K562 (cell line): ENCODE data around the gene TRNP1. TPM values are rescaled to one million over a fixed set of nuclear protein-coding genes. Genes with fewer than 3 reads are reported as not detected.

ENCODE experiments used
- ATAC-seq: fragments of 200-7000 bp; cut with Tn5 transposase; 3 replicates; pipeline ENCODE4 v1.9.1; 2020; ENCODE audit warnings: moderate library complexity
- BruUV-seq: library from RNA; stranded (reverse); fragments of 400-500 nt; replicated peaks from 2 replicates; lab custom pipeline; 2021; lab: Mats Ljungman, UMichigan
- CTCF ChIA-PET: fragments of 300-600 bp; formaldehyde crosslinking; extraction: SDS; loops from one replicate; lab custom pipeline; 2021; ENCODE audit warnings: low intra/inter-chr PET ratio; lab: Yijun Ruan, JAX
- POLR2A ChIA-PET: fragments of 300-600, 350-650 bp; sonication (Branson Sonifier 250); formaldehyde crosslinking; extraction: SDS; loops from one replicate; lab custom pipeline; 2021; ENCODE audit warnings: antibody characterized with exemption, inconsistent platforms; lab: Yijun Ruan, JAX
- DNase-seq, 4 experiments: peaks; one replicate each; pipeline versions ENCODE4 v3.0.0 to v3.0.0-alpha.2; 2011 to 2018; ENCODE audit warnings: low spot score in 3 of 4, mixed read lengths in 3 of 4; ENCODE audit errors: extremely low read depth in 1 of 4
- FAIRE-seq: peaks from 2 replicates; lab custom pipeline; 2011; peaks lifted over from hg19 to GRCh38; lab: Jason Lieb, UNC
- H2AFZ ChIP-seq: 2 replicates; pipeline ENCODE4 v1.6.0; 2011; ENCODE audit warnings: low read depth, low read length, control low read depth, inconsistent platforms
- H3K27ac ChIP-seq: fragments of 200-600 bp; 3 replicates; pipeline ENCODE4 v1.8.0; 2011; ENCODE audit warnings: low read depth, mild to moderate bottlenecking, control low read depth, inconsistent platforms, low read length, moderate library complexity, mixed read lengths; ENCODE audit errors: extremely low read depth
- H3K27me3 ChIP-seq, 2 experiments: fragments of 300-600 bp in 1 of 2; 2 replicates in 1 of 2; 3 replicates in 1 of 2; pipeline versions ENCODE4 v1.6.0 to v1.8.0; 2011; ENCODE audit warnings: inconsistent platforms in 2 of 2, low read length in 2 of 2, mild to moderate bottlenecking in 1 of 2, mixed read lengths in 1 of 2, moderate library complexity in 1 of 2; ENCODE audit not compliant: control insufficient read depth in 2 of 2, insufficient read depth in 2 of 2
- H3K36me3 ChIP-seq: fragments of 300-600 bp; 3 replicates; pipeline ENCODE4 v1.8.0; 2011; ENCODE audit warnings: mild to moderate bottlenecking, low read length, inconsistent platforms; ENCODE audit not compliant: control insufficient read depth, insufficient read depth
- H3K4me1 ChIP-seq, 2 experiments: fragments of 200-600 bp in 1 of 2; replicated peaks in 1 of 2; 2 replicates in 1 of 2; 3 replicates in 1 of 2; pipeline versions ENCODE4 v1.5.1 to v1.8.0; 2011; ENCODE audit warnings: inconsistent platforms in 2 of 2, low read length in 2 of 2, mild to moderate bottlenecking in 1 of 2, mixed read lengths in 1 of 2, moderate library complexity in 1 of 2; ENCODE audit not compliant: control insufficient read depth in 2 of 2, insufficient read depth in 2 of 2
- H3K4me2 ChIP-seq: 2 replicates; pipeline ENCODE4 v1.6.1; 2011; ENCODE audit warnings: low read length, control low read depth, inconsistent platforms, mixed read lengths; ENCODE audit not compliant: insufficient read depth
- H3K4me3 ChIP-seq: fragments of 200-600 bp; sonication (generic), shearing (Covaris generic); 2 replicates; pipeline ENCODE4 v1.5.1; 2016; ENCODE audit warnings: control low read depth, inconsistent platforms
- H3K79me2 ChIP-seq: fragments of 200-600 bp; 3 replicates; pipeline ENCODE4 v1.8.0; 2011; ENCODE audit warnings: low read length, inconsistent platforms; ENCODE audit not compliant: control insufficient read depth, insufficient read depth
- H3K9ac ChIP-seq, 2 experiments: 2 replicates each; pipeline versions ENCODE4 v1.6.0 to v1.6.1; 2011; ENCODE audit warnings: low read depth in 2 of 2, low read length in 2 of 2, control low read depth in 1 of 2, inconsistent platforms in 1 of 2, mild to moderate bottlenecking in 1 of 2, mixed read lengths in 1 of 2; ENCODE audit not compliant: insufficient read depth in 1 of 2
- H3K9me1 ChIP-seq: one replicate; pipeline ENCODE4 v1.6.0; 2011; ENCODE audit warnings: inconsistent platforms, mild to moderate bottlenecking, low read length, moderate library complexity; ENCODE audit not compliant: control insufficient read depth, insufficient read depth
- H3K9me3 ChIP-seq: replicated peaks from 2 replicates; pipeline ENCODE4 v1.5.1; 2011; ENCODE audit warnings: low read depth, low read length, inconsistent platforms; ENCODE audit not compliant: control insufficient read depth, insufficient read depth
- H4K20me1 ChIP-seq: replicated peaks from 2 replicates; pipeline ENCODE4 v1.6.1; 2011; ENCODE audit warnings: low read length, inconsistent platforms, mixed read lengths; ENCODE audit not compliant: control insufficient read depth, insufficient read depth
- CEBPB ChIP-seq: fragments of 450-650 bp; IDR thresholded peaks from 2 replicates; pipeline ENCODE4 v1.6.1; 2016; ENCODE audit warnings: missing genetic modification characterization, missing compliant biosample characterization
- E2F4 ChIP-seq: sonication (generic); formaldehyde crosslinking; IDR thresholded peaks from 2 replicates; pipeline ENCODE4 v1.8.0; 2022; ENCODE audit warnings: mild to moderate bottlenecking, low read depth, missing genetic modification reagents
- WGBS: fragments of 100-300 bp; shearing (Covaris generic); methylation state at CpG from one replicate; pipeline ENCODE4 v1.1.6; 2016; ENCODE audit warnings: low coverage, mixed read lengths; ENCODE audit not compliant: insufficient coverage; ENCODE audit errors: missing lambda C conversion rate; 5-methylcytosine and 5-hydroxymethylcytosine counted together
- in situ Hi-C: fragments of 300-500 bp; cut with MboI; formaldehyde crosslinking; loops from 4 replicates; pipeline ENCODE4 v1.15.0; 2018; ENCODE audit warnings: inconsistent platforms, mixed read lengths
- intact Hi-C: fragments of 100-400 bp; cut with micrococcal nuclease; formaldehyde crosslinking; loops from 2 replicates; pipeline ENCODE4 v1.14.2; 2022
- polyA plus RNA-seq, 8 experiments: library from polyadenylated mRNA; depleted of rRNA in 4 of 8; stranded (reverse) in 5 of 8; unstranded in 3 of 8; fragments of >200 nt; fragmentation: Nextera tagmentation in 2 of 8; fragmentation: Illumina TruSeq in 1 of 8; extraction: Ambion mirVana in 2 of 8; extraction: Trizol in 1 of 8; gene quantifications; 2 replicates each; pipeline versions ENCODE4 v1.2.1 to v1.2.3, GENCODE V29; 2011 to 2014; ENCODE audit warnings: inconsistent platforms in 1 of 8, missing spikeins in 1 of 8
- total RNA-seq, 7 experiments: library from RNA; depleted of rRNA in 6 of 7; stranded (reverse); fragments of >200 nt in 6 of 7; fragmentation: Illumina TruSeq in 2 of 7; extraction: Trizol in 2 of 7; gene quantifications; 2 replicates each; pipeline versions ENCODE4 v1.2.1 to v1.2.3, GENCODE V29; 2011 to 2021; ENCODE audit warnings: low replicate concordance in 1 of 7
- TF ChIP-seq, protein P1 (sequence below): fragments of 450-650 bp; formaldehyde crosslinking; conservative IDR thresholded peaks from 2 replicates; pipeline ENCODE4 v1.4.0; 2022; ENCODE audit warnings: mild to moderate bottlenecking, missing genetic modification characterization
- TF ChIP-seq, protein P2 (sequence below), 2 experiments: fragments of 450-650 bp; IDR thresholded peaks; 2 replicates each; pipeline ENCODE4 v1.6.1; 2018; ENCODE audit warnings: mild to moderate bottlenecking in 2 of 2, low read depth in 1 of 2; ENCODE audit not compliant: partially characterized antibody in 2 of 2
- TF ChIP-seq, protein P3 (sequence below): fragments of 450-650 bp; formaldehyde crosslinking; IDR thresholded peaks from 2 replicates; pipeline ENCODE4 v1.4.0; 2022; ENCODE audit warnings: missing genetic modification characterization

TRNP1 gene
- total and polyA plus RNA-seq, 9 of the 15 experiments (the other 6 are each of a cell fraction or from before 2014, with no cell fraction given) = 0.03 to 1.3 (median 0.95) TPM

- H3K27me3 ChIP-seq = no peaks in the 10 kb centered on the region; a peak in 1 of 5 replicates
- H3K4me3 ChIP-seq = no peak overlapping the region
- no peak overlapping the region for H3K27ac ChIP-seq
- H3K9ac ChIP-seq = no peak overlapping the region
- FAIRE-seq (peak; percentile 63), ATAC-seq (no peak), DNase-seq (peak in 1 of 4 experiments; percentile 13)
- CTCF ChIA-PET = no interaction called here
- intact Hi-C loops (no loop called here), in situ Hi-C loops (no loop called here)
- WGBS = 42% methylated on average over 8 of the region's 8 CpGs
- no peaks in the 10 kb centered on the region for H3K79me2 ChIP-seq
- H3K4me1 ChIP-seq = peaks cover 21 to 27% of the 10 kb centered on the region in 2 experiments
- POLR2A ChIA-PET = no interaction called here
- H3K9me1 ChIP-seq = no peaks in the 10 kb centered on the region
- no peak overlapping the region for H2AFZ ChIP-seq
- H3K4me2 ChIP-seq = no peak overlapping the region
- TF ChIP-seq CEBPB (tag) (no peak), E2F4 (CRISPR knock-in tag) (no peak)
- TF ChIP-seq, protein P1, sequence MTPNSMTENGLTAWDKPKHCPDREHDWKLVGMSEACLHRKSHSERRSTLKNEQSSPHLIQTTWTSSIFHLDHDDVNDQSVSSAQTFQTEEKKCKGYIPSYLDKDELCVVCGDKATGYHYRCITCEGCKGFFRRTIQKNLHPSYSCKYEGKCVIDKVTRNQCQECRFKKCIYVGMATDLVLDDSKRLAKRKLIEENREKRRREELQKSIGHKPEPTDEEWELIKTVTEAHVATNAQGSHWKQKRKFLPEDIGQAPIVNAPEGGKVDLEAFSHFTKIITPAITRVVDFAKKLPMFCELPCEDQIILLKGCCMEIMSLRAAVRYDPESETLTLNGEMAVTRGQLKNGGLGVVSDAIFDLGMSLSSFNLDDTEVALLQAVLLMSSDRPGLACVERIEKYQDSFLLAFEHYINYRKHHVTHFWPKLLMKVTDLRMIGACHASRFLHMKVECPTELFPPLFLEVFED (CRISPR knock-in tag) = no peak
- TF ChIP-seq, protein P2, sequence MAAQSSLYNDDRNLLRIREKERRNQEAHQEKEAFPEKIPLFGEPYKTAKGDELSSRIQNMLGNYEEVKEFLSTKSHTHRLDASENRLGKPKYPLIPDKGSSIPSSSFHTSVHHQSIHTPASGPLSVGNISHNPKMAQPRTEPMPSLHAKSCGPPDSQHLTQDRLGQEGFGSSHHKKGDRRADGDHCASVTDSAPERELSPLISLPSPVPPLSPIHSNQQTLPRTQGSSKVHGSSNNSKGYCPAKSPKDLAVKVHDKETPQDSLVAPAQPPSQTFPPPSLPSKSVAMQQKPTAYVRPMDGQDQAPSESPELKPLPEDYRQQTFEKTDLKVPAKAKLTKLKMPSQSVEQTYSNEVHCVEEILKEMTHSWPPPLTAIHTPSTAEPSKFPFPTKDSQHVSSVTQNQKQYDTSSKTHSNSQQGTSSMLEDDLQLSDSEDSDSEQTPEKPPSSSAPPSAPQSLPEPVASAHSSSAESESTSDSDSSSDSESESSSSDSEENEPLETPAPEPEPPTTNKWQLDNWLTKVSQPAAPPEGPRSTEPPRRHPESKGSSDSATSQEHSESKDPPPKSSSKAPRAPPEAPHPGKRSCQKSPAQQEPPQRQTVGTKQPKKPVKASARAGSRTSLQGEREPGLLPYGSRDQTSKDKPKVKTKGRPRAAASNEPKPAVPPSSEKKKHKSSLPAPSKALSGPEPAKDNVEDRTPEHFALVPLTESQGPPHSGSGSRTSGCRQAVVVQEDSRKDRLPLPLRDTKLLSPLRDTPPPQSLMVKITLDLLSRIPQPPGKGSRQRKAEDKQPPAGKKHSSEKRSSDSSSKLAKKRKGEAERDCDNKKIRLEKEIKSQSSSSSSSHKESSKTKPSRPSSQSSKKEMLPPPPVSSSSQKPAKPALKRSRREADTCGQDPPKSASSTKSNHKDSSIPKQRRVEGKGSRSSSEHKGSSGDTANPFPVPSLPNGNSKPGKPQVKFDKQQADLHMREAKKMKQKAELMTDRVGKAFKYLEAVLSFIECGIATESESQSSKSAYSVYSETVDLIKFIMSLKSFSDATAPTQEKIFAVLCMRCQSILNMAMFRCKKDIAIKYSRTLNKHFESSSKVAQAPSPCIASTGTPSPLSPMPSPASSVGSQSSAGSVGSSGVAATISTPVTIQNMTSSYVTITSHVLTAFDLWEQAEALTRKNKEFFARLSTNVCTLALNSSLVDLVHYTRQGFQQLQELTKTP (IDR thresholded peaks at IDR 0.05; ENCODE audit: low read depth in 1 of 2, partially characterized antibody in 2 of 2) = no peak
- TF ChIP-seq, protein P3, sequence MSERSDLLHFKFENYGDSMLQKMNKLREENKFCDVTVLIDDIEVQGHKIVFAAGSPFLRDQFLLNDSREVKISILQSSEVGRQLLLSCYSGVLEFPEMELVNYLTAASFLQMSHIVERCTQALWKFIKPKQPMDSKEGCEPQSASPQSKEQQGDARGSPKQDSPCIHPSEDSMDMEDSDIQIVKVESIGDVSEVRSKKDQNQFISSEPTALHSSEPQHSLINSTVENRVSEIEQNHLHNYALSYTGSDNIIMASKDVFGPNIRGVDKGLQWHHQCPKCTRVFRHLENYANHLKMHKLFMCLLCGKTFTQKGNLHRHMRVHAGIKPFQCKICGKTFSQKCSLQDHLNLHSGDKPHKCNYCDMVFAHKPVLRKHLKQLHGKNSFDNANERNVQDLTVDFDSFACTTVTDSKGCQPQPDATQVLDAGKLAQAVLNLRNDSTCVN (CRISPR knock-in tag) = no peak
- H3K36me3 ChIP-seq = no peaks in the 10 kb centered on the region
- H3K9me3 ChIP-seq = no peaks in the 10 kb centered on the region
- no TSS peak for BruUV-seq
- H4K20me1 ChIP-seq = no peaks in the 10 kb centered on the region
Measured at GRCh38 chr1:27000817-27001460, 7.4 kb downstream of the TRNP1 start.
